PFSK-1 (cell line): ENCODE data around the gene RBBP4.

Experiments used
- FOXP2 ChIP-seq: optimal IDR thresholded peaks from 2 replicates; pipeline ENCODE3; 2011; ENCODE audit warnings: borderline replicate concordance, control low read depth, inconsistent platforms; ENCODE audit not compliant: insufficient read depth; ENCODE audit errors: extremely low read length, extremely low read depth
- POLR2AphosphoS5 ChIP-seq: IDR thresholded peaks from 2 replicates; pipeline ENCODE4 v1.6.1; 2012; ENCODE audit warnings: low read depth, mild to moderate bottlenecking, control low read depth, low read length, moderate library complexity
- SIN3A ChIP-seq: IDR thresholded peaks from 2 replicates; pipeline ENCODE4 v1.6.1; 2012; ENCODE audit warnings: mild to moderate bottlenecking, low read length, moderate library complexity, borderline replicate concordance; ENCODE audit not compliant: insufficient read depth
- TAF1 ChIP-seq: IDR thresholded peaks from 2 replicates; pipeline ENCODE4 v1.6.1; 2012; ENCODE audit warnings: low read length, control low read depth, borderline replicate concordance; ENCODE audit not compliant: insufficient read depth
- TF ChIP-seq, protein P1 (sequence below), 2 experiments: IDR thresholded peaks; 2 replicates each; pipeline versions ENCODE4 v1.6.1 to v1.8.0; 2011 to 2012; ENCODE audit warnings: low read depth in 2 of 2, low read length in 2 of 2, control low read depth in 1 of 2, inconsistent platforms in 1 of 2, mild to moderate bottlenecking in 1 of 2, moderate library complexity in 1 of 2; ENCODE audit not compliant: insufficient read depth in 1 of 2

The RBBP4 gene

DNA sequence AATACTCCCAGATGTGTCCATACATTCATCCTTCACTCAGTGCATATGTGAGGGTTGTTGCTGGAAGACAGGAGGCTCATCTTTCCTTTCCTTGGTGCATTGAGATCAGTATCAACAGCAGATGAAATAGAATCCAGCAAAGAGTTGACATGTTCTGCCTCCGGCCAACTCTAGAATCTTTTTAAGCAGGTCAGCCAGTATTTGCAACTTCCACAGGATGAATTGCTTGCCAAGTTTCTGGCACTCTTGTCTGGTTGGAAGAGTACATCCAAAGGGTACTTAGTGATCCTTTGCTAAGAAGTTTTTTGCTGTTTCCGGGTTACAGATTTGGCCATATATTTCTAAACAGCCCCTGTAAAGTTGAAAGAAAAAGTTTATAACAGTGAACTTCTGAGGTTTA lies 30.5 kb downstream of the RBBP4 start:
- TF ChIP-seq POLR2AphosphoS5 (no peak), SIN3A (no peak), TAF1 (no peak), FOXP2 (no peak)
- TF ChIP-seq, protein P1, sequence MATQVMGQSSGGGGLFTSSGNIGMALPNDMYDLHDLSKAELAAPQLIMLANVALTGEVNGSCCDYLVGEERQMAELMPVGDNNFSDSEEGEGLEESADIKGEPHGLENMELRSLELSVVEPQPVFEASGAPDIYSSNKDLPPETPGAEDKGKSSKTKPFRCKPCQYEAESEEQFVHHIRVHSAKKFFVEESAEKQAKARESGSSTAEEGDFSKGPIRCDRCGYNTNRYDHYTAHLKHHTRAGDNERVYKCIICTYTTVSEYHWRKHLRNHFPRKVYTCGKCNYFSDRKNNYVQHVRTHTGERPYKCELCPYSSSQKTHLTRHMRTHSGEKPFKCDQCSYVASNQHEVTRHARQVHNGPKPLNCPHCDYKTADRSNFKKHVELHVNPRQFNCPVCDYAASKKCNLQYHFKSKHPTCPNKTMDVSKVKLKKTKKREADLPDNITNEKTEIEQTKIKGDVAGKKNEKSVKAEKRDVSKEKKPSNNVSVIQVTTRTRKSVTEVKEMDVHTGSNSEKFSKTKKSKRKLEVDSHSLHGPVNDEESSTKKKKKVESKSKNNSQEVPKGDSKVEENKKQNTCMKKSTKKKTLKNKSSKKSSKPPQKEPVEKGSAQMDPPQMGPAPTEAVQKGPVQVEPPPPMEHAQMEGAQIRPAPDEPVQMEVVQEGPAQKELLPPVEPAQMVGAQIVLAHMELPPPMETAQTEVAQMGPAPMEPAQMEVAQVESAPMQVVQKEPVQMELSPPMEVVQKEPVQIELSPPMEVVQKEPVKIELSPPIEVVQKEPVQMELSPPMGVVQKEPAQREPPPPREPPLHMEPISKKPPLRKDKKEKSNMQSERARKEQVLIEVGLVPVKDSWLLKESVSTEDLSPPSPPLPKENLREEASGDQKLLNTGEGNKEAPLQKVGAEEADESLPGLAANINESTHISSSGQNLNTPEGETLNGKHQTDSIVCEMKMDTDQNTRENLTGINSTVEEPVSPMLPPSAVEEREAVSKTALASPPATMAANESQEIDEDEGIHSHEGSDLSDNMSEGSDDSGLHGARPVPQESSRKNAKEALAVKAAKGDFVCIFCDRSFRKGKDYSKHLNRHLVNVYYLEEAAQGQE (IDR thresholded peaks at IDR 0.05; ENCODE audit: insufficient read depth in 1 of 2, low read depth in 2 of 2, low read length in 2 of 2) = no peak

DNA sequence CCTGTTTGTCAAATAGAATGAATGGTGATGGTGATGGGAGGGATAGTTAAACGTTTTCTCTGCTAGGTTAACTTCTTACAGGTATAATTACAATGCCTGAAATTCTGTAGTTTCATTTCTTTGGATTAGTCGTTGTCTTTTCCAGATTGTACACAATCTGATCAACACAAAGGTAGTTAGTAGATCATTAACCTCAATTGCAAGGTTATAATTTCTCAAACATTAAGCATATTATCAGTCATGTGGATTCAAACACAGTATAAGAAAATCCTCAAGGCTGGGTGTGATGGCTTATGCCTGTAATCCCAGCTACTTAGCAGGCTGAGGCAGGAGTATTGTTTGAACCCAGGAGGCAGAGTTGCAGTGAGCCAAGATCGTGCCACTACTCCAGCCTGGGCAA lies 31.0 kb downstream of the RBBP4 start:
- TF ChIP-seq TAF1 = no peak
- TF ChIP-seq FOXP2 = no peak
- TF ChIP-seq POLR2AphosphoS5 = no peak
- TF ChIP-seq SIN3A = no peak
- TF ChIP-seq, protein P1 (IDR thresholded peaks at IDR 0.05; ENCODE audit: insufficient read depth in 1 of 2, low read depth in 2 of 2, low read length in 2 of 2) = no peak

DNA sequence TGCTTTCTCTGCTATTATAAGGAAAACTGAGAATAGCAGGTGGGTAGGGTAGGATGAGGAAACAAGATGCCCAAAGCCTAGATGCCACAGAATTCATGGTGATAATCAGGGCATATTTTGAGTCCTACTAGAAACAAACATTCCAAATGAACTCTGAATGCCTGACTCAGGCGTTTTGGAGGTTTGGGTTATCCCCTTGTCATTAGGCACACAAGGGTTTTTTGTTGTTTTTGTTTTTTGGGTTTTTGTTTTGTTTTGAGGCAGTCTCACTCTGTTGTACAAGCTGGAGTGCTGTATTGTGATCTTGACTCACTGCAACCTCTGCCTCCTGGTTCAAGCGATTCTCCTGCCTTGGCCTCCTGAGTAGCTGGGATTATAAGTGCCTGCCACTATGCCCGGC lies 32.4 kb downstream of the RBBP4 start:
- TF ChIP-seq, protein P1 (IDR thresholded peaks at IDR 0.05; ENCODE audit: insufficient read depth in 1 of 2, low read depth in 2 of 2, low read length in 2 of 2) = no peak
- TF ChIP-seq TAF1 = no peak
- 0 out of 2 replicates have a peak, but pooled peaks have one; percentile 29 for TF ChIP-seq POLR2AphosphoS5
- TF ChIP-seq SIN3A = no peak

DNA sequence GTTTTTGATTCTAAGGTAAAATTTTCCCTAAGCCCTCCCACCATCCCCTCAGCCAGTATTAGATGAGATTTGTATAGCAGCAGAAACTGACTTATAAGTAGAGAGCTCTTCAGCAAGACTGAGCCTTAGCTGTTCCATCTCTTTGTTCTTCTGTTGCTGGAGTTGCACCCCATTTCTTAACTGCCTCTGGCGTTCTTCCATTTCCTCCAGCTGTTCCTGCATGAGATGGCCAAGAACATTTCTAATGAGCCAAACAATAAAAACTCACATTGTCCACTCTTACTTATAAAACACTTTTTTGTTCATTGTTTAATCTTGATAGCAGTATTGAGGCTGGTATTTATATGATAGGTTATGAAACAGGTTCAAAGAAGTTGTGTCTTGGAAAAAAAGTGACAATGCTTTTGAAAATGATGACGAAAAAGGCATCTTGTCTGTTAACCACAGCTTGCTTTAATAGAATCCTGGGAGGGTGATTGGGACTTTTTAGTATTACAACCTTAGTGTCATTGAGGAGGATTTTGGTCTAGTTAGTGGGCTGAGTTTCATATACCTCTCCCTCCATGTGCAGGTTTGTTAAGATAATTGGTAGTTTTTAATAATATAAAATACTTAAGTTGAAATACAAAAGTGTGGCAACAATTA lies 33.3 kb downstream of the RBBP4 start:
- no peak for TF ChIP-seq TAF1
- TF ChIP-seq, protein P1 (IDR thresholded peaks at IDR 0.05; ENCODE audit: insufficient read depth in 1 of 2, low read depth in 2 of 2, low read length in 2 of 2) = no peak
- no peak for TF ChIP-seq SIN3A
- TF ChIP-seq POLR2AphosphoS5 = no peak
- no peak for TF ChIP-seq FOXP2
